Measurements from ENCODE around the gene SMIM14.
"Not testable (repeated sequence)": the region's sequence is repeated elsewhere in the genome, so short reads cannot be mapped to it uniquely, and the experiment has no call there.

SMIM14 gene

DNA sequence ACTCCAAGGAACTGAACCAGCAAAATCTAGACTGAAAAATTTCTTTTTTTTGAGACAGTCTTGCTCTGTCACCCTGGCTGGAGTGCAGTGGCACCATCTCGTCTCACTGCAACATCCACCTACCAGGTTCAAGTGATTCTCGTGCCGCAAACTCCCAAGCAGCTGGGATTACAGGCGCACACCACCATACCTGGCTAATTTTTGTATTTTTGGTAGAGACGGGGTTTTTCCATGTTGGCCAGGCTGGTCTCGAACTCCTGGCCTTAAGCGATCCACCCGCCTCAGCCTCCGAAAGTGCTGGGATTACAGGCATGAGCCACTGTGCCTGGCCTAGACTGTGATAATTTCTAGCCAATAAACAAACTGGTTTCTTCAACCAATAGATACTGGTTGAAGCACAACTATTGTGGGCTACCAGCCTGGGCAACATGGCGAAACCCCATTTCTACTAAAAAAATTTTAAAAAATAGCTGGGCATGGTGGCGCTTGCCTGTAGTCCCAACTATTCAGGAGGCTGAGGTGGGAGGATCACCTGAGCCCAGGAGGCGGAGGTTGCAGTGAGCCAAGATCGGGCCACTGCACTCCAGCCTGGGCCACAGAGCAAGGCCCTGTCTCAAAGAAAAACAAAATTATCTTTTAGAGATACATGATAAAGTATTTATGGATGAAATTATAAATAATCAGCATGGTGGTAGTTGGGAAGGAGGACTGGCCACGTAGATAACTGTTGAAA lies 122.8 kb downstream of the SMIM14 start:
- not testable (repeated sequence) for H3K27ac ChIP-seq

DNA sequence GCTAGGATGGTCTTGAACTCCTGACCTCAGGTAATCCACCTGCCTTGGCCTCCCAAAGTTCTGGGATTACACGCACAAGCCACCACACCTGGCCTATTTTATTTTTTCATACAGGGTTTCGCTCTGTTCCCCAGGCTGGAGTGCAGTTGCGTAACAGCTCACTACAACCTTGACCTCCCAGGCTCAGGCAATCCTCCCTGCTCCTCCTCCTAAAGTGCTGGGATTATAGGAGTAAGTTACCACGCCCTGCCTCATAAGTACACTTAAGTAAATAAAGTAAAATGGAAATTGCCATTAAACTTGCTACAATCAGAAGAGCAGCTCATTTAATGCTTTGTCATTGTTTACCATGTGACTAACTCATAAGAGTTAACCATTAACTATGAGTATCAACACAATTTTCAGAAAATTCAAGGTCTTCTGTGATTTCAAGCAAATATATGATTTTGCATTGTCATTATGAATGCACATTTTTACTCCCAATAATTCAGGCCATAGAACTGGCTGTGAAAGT lies 123.7 kb downstream of the SMIM14 start:
- Histone ChIP-seq H3K27ac (no peak overlapping the region), H3K4me3 (no peak overlapping the region)

More for the DNA sequence above, 122.8 kb downstream of the SMIM14 start:
- not testable (repeated sequence) for H3K4me3 ChIP-seq

DNA sequence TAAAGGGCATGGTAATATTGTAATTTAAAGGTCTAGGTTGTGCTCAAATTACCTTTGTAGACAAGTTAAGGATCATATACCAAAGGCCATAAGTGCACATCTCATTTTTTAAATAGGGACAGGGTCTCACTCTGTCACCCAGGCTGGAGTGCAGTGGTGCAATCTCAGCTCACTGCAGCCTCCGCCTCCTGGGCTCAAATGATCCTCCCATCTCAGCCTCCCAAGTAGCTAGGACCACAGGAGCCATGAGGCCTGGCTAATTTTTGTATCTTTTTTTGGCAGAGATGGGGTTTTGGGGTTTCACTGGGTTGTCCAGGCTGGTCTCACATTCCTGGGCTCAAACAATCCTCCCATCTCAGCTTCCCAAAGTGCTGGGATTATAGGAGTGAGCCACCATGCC lies 124.4 kb downstream of the SMIM14 start:
- H3K27ac ChIP-seq, H3K4me3 ChIP-seq: not testable (repeated sequence)

DNA sequence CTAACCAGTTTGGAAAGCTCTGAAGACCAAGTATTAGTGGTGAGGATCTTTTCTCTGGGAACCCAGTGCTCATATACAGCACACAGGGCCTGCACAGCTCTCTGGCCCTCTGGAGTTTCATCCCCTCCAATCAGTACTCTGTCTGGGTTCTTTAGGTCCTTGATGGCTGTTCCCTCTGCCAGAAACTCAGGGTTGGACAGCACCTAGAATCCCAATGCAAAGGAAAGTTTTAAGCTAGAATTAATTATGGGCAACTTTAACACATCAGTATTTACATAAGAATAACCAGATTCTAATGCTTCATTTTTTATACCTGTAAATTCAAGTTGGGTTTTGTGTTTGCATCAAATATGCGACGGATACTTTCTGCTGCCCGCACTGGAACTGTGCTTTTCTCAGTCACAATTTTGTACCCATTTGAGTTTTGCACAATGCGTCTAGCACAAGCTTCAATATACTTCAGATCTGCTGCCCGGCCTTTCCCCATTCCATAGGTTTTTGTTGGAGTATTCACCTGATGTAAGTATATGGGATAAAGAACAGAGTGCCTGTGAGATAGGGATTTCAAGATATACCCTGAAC lies 128.2 kb downstream of the SMIM14 start:
- H3K27ac ChIP-seq: no peak overlapping the region

DNA sequence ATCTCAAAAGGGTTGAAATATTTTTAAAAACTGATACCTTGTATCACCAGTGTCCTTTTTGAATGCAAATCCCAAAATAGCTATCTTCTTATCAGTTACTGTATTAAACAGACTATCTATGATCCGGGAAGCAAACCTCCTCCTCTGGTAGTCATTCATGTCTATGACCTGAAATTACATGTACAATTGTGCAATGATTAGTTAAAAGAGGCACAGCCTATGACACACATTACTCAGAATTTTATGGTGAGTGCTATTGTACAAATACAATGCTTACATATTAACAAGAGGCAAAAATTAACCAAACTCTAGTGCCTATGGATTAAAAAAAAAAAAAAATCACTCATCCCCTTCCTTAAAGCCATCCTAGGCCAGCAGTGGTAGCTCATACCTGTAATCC lies 133.1 kb downstream of the SMIM14 start:
- no peak overlapping the region for H3K4me3 ChIP-seq
- H3K27ac ChIP-seq: no peak overlapping the region

More for the DNA sequence above, 128.2 kb downstream of the SMIM14 start:
- no peak overlapping the region for H3K4me3 ChIP-seq

DNA sequence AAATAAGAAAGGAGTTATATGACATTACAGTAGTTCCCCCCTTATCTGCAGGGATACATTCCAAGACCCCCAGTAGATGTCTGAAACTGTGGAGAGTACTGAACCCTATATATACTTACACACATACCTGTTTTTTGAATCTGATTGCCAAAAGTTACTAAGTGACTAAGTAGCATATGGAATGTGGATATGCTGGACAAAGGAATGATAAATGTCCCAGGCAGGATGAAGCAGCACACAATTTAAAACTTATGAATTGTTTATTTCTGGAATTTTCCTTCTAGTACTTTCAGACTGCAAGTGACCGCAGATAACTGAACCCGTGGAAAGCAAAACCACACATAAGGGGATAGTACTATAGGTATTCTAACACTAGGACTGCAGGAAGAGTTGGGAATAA lies 134.1 kb downstream of the SMIM14 start:
- Histone ChIP-seq H3K4me3 (no peak overlapping the region), H3K27ac (no peak overlapping the region)

DNA sequence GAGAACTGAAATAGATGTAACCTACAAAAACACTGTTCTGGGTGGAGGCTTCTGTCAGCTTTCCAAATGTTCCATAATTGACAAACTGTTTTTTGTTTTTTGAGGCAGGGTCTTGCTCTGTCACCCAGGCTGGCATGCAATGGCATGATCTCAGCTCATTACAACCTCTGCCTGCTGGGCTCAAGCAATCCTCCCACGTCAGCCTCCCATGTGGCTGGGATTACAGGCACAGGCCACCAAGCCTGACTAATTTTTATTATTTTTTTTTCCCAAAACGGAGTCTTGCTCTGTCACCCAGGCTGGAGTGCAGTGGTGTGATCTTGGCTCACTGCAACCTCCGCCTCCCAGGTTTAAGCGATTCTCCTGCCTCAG lies 136.0 kb downstream of the SMIM14 start:
- peak overlapping the region in 6 of 21 experiments; percentile 15 to 71 (median 26) for H3K27ac ChIP-seq
- H3K4me3 ChIP-seq: not testable (repeated sequence)

DNA sequence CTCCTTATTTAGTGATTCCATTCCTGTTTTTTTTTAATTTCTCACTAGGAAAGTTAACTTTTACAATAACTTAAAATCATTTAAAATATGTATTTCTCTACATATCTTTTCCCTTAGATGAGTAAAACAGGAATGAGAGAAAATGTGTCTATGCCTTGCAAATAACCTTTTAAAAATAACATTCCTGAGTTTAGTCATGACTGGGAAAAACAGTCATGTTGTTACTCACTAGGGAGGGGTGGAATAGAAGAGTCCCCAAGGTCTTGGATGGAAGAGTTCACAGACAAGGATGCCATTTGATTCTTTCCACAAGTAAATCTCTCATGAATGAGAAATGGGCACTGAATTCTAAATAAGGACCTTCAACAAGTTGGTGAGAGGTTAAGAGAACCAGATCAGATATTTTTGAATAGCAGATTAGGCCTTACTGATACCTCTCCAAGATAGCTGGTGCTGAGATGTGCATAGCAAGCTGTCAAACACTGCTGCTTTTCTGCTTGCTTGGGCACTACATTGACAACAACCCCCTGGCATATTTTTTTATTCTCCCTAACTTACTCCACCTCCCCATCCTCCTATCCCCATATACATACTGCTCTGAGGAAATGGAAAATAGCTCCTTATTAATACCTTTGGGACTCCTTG lies 136.5 kb downstream of the SMIM14 start:
- Histone ChIP-seq H3K27ac (peak overlapping the region in 5 of 21 experiments; percentile 15 to 71 (median 28)), H3K4me3 (no peak overlapping the region)

DNA sequence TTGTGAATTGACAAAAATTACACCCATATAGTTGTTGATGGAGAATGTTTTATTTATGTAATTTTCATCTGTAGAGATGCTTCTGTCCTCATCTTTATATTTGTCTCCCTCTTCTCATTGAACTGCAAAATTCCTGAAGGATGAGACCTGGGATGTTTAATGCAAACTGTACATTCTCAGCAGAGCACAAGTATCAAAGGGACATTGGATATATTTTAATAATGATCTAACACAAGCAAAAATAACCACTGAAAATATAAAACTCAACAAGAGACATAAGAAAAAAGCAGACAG lies 140.0 kb downstream of the SMIM14 start:
- no peak overlapping the region for H3K4me3 ChIP-seq
- no peak overlapping the region for H3K27ac ChIP-seq

DNA sequence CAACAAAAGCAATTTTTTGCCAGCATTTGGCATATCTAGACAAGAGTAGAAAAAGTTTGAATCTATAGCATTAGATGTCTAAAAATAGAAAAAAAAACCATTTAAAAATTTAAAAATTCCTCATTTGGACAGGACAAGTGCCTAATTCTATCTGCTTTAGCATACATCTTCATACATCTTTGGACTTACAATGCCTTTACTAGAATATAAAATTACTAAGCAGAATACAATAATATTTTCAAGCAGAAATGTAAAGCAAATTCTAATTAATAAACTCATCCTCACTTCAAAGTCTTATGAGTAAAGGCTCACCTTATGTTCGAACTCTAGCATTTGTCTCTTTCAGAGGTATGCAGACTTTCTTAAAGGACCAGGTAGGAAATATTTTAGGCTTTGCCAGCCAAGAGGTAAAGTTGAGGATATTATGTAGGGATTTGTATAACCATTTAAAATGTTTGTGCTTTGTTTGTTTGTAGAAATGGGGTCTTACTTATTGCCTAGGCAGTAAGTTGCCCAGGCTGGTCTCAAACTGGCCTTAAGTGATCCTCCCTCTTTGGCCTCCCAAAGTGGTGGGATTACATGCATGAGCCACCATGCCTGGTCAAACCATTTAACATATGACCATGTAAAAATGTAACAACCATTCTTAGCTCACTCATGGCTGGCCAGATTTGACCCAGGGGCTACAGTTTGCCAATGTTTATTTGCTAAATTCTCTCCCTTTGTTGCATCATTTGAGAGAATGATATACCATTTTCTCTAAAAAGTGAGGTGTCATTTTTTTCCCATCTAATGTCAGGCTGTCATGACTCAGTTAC lies 140.5 kb downstream of the SMIM14 start:
- Histone ChIP-seq H3K27ac (no peak overlapping the region), H3K4me3 (no peak overlapping the region)

Measured in skin epidermis (tissue), 12 donors.